H9 (cell line): ENCODE results near the gene RBM48. TPM values are rescaled to one million over a fixed set of nuclear protein-coding genes. Genes with fewer than 3 reads are reported as not detected.

Experiments used
- DNase-seq: peaks from one replicate; pipeline ENCODE4 v3.0.0-alpha.2; 2017
- H2AFZ ChIP-seq: one replicate; pipeline ENCODE4 v1.6.1; 2013; ENCODE audit warnings: mild to moderate bottlenecking, low read length, control low read depth, moderate library complexity
- H2AK5ac ChIP-seq: 2 replicates; pipeline ENCODE4 v1.6.1; 2013; ENCODE audit warnings: low read length, control low read depth, mixed read lengths; ENCODE audit not compliant: insufficient read length
- H2BK120ac ChIP-seq: one replicate; pipeline ENCODE4 v1.6.1; 2013; ENCODE audit warnings: low read depth, mild to moderate bottlenecking, low read length, control low read depth, inconsistent platforms; ENCODE audit not compliant: poor library complexity, severe bottlenecking
- H2BK12ac ChIP-seq: 2 replicates; pipeline ENCODE4 v1.6.1; 2013; ENCODE audit warnings: low read length, control low read depth, mixed read lengths, low read depth; ENCODE audit not compliant: insufficient read length
- H2BK15ac ChIP-seq: 2 replicates; pipeline ENCODE4 v1.6.1; 2013; ENCODE audit warnings: low read depth, low read length, control low read depth
- H2BK20ac ChIP-seq: one replicate; pipeline ENCODE4 v1.6.1; 2013; ENCODE audit warnings: low read depth, mild to moderate bottlenecking, low read length, control low read depth, inconsistent platforms; ENCODE audit not compliant: poor library complexity, severe bottlenecking
- H2BK5ac ChIP-seq: 2 replicates; pipeline ENCODE4 v1.6.1; 2013; ENCODE audit warnings: low read length, control low read depth, mixed read lengths; ENCODE audit not compliant: insufficient read length
- H3K14ac ChIP-seq: 2 replicates; pipeline ENCODE4 v1.6.1; 2013; ENCODE audit warnings: low read length, control low read depth; ENCODE audit not compliant: insufficient read depth
- H3K18ac ChIP-seq: 2 replicates; pipeline ENCODE4 v1.6.1; 2013; ENCODE audit warnings: low read depth, mild to moderate bottlenecking, mixed read lengths, low read length, control low read depth; ENCODE audit not compliant: insufficient read length
- H3K23ac ChIP-seq: 2 replicates; pipeline ENCODE4 v1.6.1; 2013; ENCODE audit warnings: low read length, control low read depth, mixed read lengths, low read depth; ENCODE audit not compliant: insufficient read length
- H3K23me2 ChIP-seq: 2 replicates; pipeline ENCODE4 v1.6.1; 2013; ENCODE audit warnings: low read depth, mild to moderate bottlenecking, mixed read lengths, low read length, control low read depth; ENCODE audit not compliant: insufficient read length, poor library complexity, severe bottlenecking
- H3K27ac ChIP-seq: 2 replicates; pipeline ENCODE4 v1.5.1; 2013; ENCODE audit warnings: low read length, control low read depth, mixed read lengths, low read depth; ENCODE audit not compliant: insufficient read length
- H3K27me3 ChIP-seq: 2 replicates; pipeline ENCODE4 v1.6.1; 2013; ENCODE audit warnings: low read length, control low read depth, inconsistent platforms; ENCODE audit not compliant: insufficient read depth
- H3K4ac ChIP-seq: 2 replicates; pipeline ENCODE4 v1.6.1; 2013; ENCODE audit warnings: low read depth, mild to moderate bottlenecking, control low read depth, inconsistent platforms, low read length, moderate library complexity
- H3K4me1 ChIP-seq: 2 replicates; pipeline ENCODE4 v1.6.1; 2013; ENCODE audit warnings: low read length, control low read depth, inconsistent platforms; ENCODE audit not compliant: insufficient read depth
- H3K4me2 ChIP-seq: 2 replicates; pipeline ENCODE4 v1.6.1; 2013; ENCODE audit warnings: low read length, control low read depth, mixed read lengths; ENCODE audit not compliant: insufficient read length, insufficient read depth
- H3K56ac ChIP-seq: 2 replicates; pipeline ENCODE4 v1.6.1; 2013; ENCODE audit warnings: low read depth, mild to moderate bottlenecking, mixed read lengths, low read length, control low read depth; ENCODE audit not compliant: insufficient read length
- H3K79me1 ChIP-seq: 2 replicates; pipeline ENCODE4 v1.6.1; 2013; ENCODE audit warnings: low read depth, mild to moderate bottlenecking, moderate library complexity, low read length, control low read depth, inconsistent platforms; ENCODE audit not compliant: insufficient read depth, poor library complexity, severe bottlenecking
- H3K79me2 ChIP-seq: 2 replicates; pipeline ENCODE4 v1.6.1; 2013; ENCODE audit warnings: low read length, control low read depth, inconsistent platforms; ENCODE audit not compliant: insufficient read depth
- H3K9ac ChIP-seq: 2 replicates; pipeline ENCODE4 v1.6.1; 2013; ENCODE audit warnings: low read length, control low read depth, mixed read lengths; ENCODE audit not compliant: insufficient read length; ENCODE audit errors: extremely low read depth
- H3K9me3 ChIP-seq: one replicate; pipeline ENCODE4 v1.6.1; 2013; ENCODE audit warnings: low read depth, low read length, inconsistent platforms; ENCODE audit not compliant: control insufficient read depth
- H3T11ph ChIP-seq: one replicate; pipeline ENCODE4 v1.6.1; 2013; ENCODE audit warnings: mild to moderate bottlenecking, low read length, control low read depth, inconsistent platforms
- H4K20me1 ChIP-seq: one replicate; pipeline ENCODE4 v1.6.1; 2013; ENCODE audit not compliant: control insufficient read depth, insufficient read length, insufficient read depth
- H4K5ac ChIP-seq: 2 replicates; pipeline ENCODE4 v1.6.1; 2013; ENCODE audit warnings: low read depth, mild to moderate bottlenecking, mixed read lengths, low read length, control low read depth; ENCODE audit not compliant: insufficient read length
- H4K8ac ChIP-seq: replicated peaks from 2 replicates; pipeline ENCODE4 v1.6.1; 2013; ENCODE audit warnings: low read length, control low read depth, mixed read lengths, low read depth; ENCODE audit not compliant: insufficient read length
- H4K91ac ChIP-seq: 2 replicates; pipeline ENCODE4 v1.6.1; 2013; ENCODE audit warnings: low read depth, mild to moderate bottlenecking, moderate library complexity, mixed read lengths, low read length, control low read depth; ENCODE audit not compliant: insufficient read length
- H3K27ac Mint-ChIP-seq, 3 experiments: 2 replicates in 2 of 3; 3 replicates in 1 of 3; pipeline ENCODE4 v1.8.0; 2020 to 2021; ENCODE audit warnings: mixed read lengths in 3 of 3, mild to moderate bottlenecking in 1 of 3, moderate library complexity in 1 of 3
- H3K27me3 Mint-ChIP-seq: 2 replicates; pipeline ENCODE4 v1.8.0; 2021; ENCODE audit warnings: low read depth, mild to moderate bottlenecking, moderate library complexity, mixed read lengths
- H3K36me3 Mint-ChIP-seq, 3 experiments: 2 replicates in 2 of 3; 3 replicates in 1 of 3; pipeline ENCODE4 v1.8.0; 2020 to 2021; ENCODE audit warnings: low read depth in 3 of 3, mixed read lengths in 3 of 3; ENCODE audit not compliant: insufficient read depth in 1 of 3
- H3K4me1 Mint-ChIP-seq, 2 experiments: 2 replicates each; pipeline ENCODE4 v1.8.0; 2020; ENCODE audit warnings: mixed read lengths in 2 of 2
- H3K4me3 Mint-ChIP-seq, 2 experiments: 2 replicates in 1 of 2; 3 replicates in 1 of 2; pipeline ENCODE4 v1.8.0; 2020 to 2021; ENCODE audit warnings: mild to moderate bottlenecking in 2 of 2, mixed read lengths in 2 of 2, moderate library complexity in 1 of 2
- H3K9me3 Mint-ChIP-seq, 2 experiments: 2 replicates in 1 of 2; 3 replicates in 1 of 2; pipeline ENCODE4 v1.8.0; 2020; ENCODE audit warnings: mild to moderate bottlenecking in 2 of 2, mixed read lengths in 2 of 2, moderate library complexity in 1 of 2
- CTCF ChIP-seq: fragments of 200-600 bp; sonication (generic); conservative IDR thresholded peaks from 3 replicates; pipeline ENCODE4 v1.8.0; 2021; ENCODE audit warnings: antibody characterized with exemption, mild to moderate bottlenecking
- WGBS: extraction: QIAGEN DNeasy Blood & Tissue Kit; methylation state at CpG from one replicate; pipeline ENCODE4 v1.1.7; 2013; ENCODE audit warnings: missing lambda C conversion rate, low lambda C conversion rate, mixed read lengths; ENCODE audit not compliant: insufficient read length; ENCODE audit errors: extremely low coverage; 5-methylcytosine and 5-hydroxymethylcytosine counted together
- total RNA-seq: library from RNA; stranded (reverse); gene quantifications from 2 replicates; pipeline ENCODE4 v1.2.1, GENCODE V29; 2021

The RBM48 gene
- total RNA-seq, 1 experiment from 2014 or later, result 12.5 TPM

GRCh38 chr7:92504563-92504962 lies 24.0 kb upstream of the RBM48 start:
- Histone ChIP-seq H3K79me1 (no peaks in the 10 kb centered on the region), H3K14ac (no peak overlapping the region), H2BK12ac (no peak overlapping the region), H3T11ph (no peak overlapping the region), H3K56ac (no peak overlapping the region), H3K4me1 (no peaks in the 10 kb centered on the region), H2BK5ac (no peak overlapping the region), H3K23ac (no peak overlapping the region), H4K20me1 (no peaks in the 10 kb centered on the region), H2BK15ac (no peak overlapping the region), H4K91ac (no peak overlapping the region), H3K79me2 (no peaks in the 10 kb centered on the region), H2BK120ac (no peak overlapping the region), H2AK5ac (no peak overlapping the region), H3K18ac (no peak overlapping the region), H3K9ac (no peak overlapping the region), H3K4me2 (no peak overlapping the region), H3K27me3 (no peaks in the 10 kb centered on the region), H4K8ac (no peak overlapping the region), H2BK20ac (no peak overlapping the region), H2AFZ (no peak overlapping the region), H3K27ac (no peak overlapping the region), H3K4ac (no peak overlapping the region), H3K9me3 (no peaks in the 10 kb centered on the region), H3K23me2 (no peaks in the 10 kb centered on the region), H4K5ac (no peak overlapping the region)
- no peak for TF ChIP-seq CTCF
- Mint-ChIP-seq H3K36me3 (peaks cover 2 to 45% (median 43%) of the 10 kb centered on the region in 3 experiments; a peak in 5 of 7 replicates), H3K9me3 (no peaks in the 10 kb centered on the region), H3K27ac (no peak overlapping the region), H3K4me3 (no peak overlapping the region), H3K4me1 (no peaks in the 10 kb centered on the region), H3K27me3 (no peaks in the 10 kb centered on the region)
- WGBS, result no CpG with 5 or more reads among the region's 3 CpGs
- DNase-seq, result no peak
